ENCODE data around the gene PTCSC3.

Gene PTCSC3

GRCh38 chr14:36207500-36207899 is 31.0 kb upstream of the PTCSC3 start:
- DNase-seq (ENCODE audit: low spot score) (no peak), ATAC-seq (ENCODE audit: low read depth) (peak; percentile 66)
- Histone ChIP-seq H3K27me3 (ENCODE audit: insufficient read depth, poor library complexity, severe bottlenecking) (peaks cover 38% of the 10 kb centered on the region), H3K4me1 (ENCODE audit: insufficient read depth, poor library complexity, severe bottlenecking) (no peaks in the 10 kb centered on the region), H3K9me3 (ENCODE audit: severe bottlenecking) (peaks cover 3% of the 10 kb centered on the region), H3K4me3 (ENCODE audit: severe bottlenecking) (no peak overlapping the region), H3K36me3 (ENCODE audit: low read depth) (no peaks in the 10 kb centered on the region), H3K27ac (ENCODE audit: poor library complexity, severe bottlenecking) (no peak overlapping the region)
- TF ChIP-seq, protein P1, sequence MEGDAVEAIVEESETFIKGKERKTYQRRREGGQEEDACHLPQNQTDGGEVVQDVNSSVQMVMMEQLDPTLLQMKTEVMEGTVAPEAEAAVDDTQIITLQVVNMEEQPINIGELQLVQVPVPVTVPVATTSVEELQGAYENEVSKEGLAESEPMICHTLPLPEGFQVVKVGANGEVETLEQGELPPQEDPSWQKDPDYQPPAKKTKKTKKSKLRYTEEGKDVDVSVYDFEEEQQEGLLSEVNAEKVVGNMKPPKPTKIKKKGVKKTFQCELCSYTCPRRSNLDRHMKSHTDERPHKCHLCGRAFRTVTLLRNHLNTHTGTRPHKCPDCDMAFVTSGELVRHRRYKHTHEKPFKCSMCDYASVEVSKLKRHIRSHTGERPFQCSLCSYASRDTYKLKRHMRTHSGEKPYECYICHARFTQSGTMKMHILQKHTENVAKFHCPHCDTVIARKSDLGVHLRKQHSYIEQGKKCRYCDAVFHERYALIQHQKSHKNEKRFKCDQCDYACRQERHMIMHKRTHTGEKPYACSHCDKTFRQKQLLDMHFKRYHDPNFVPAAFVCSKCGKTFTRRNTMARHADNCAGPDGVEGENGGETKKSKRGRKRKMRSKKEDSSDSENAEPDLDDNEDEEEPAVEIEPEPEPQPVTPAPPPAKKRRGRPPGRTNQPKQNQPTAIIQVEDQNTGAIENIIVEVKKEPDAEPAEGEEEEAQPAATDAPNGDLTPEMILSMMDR (IDR thresholded peaks at IDR 0.05; ENCODE audit: poor library complexity, severe bottlenecking), result peak; percentile 70

- Histone ChIP-seq H3K27me3 (ENCODE audit: insufficient read depth, poor library complexity, severe bottlenecking) (peaks cover 38% of the 10 kb centered on the region), H3K9me3 (ENCODE audit: severe bottlenecking) (peaks cover 3% of the 10 kb centered on the region), H3K36me3 (ENCODE audit: low read depth) (no peaks in the 10 kb centered on the region), H3K4me3 (ENCODE audit: severe bottlenecking) (no peak overlapping the region), H3K27ac (ENCODE audit: poor library complexity, severe bottlenecking) (no peak overlapping the region), H3K4me1 (ENCODE audit: insufficient read depth, poor library complexity, severe bottlenecking) (no peaks in the 10 kb centered on the region)
- ATAC-seq (ENCODE audit: low read depth), result no peak
- no peak for DNase-seq (ENCODE audit: low spot score)
- TF ChIP-seq, protein P1 (IDR thresholded peaks at IDR 0.05; ENCODE audit: poor library complexity, severe bottlenecking), result no peak
These were observed 28.0 kb upstream of the PTCSC3 start for GRCh38 chr14:36204461-36205073.

DNA sequence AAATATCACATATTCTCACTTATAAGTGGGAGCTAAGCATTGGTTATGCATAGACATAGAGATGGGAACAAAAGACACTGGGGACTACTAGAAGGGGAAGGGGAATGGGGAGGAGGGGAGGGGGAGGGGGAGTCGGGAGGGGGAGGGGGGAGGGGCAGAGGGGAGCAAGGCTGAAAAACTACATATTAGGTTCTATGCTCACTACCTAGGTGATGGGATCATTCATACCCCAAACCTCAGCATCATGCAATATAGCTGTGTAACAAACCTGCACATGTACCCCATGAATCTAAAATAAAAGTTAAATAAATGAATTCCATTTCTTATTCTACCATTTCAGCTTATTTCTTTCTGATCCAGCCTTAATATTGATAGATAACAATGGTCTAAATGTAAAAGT is 21.9 kb upstream of the PTCSC3 start:
- no peak overlapping the region for H3K27ac ChIP-seq (ENCODE audit: poor library complexity, severe bottlenecking)
- TF ChIP-seq, protein P1 (IDR thresholded peaks at IDR 0.05; ENCODE audit: poor library complexity, severe bottlenecking), result no peak
- H3K9me3 ChIP-seq (ENCODE audit: severe bottlenecking), result peaks cover 3% of the 10 kb centered on the region
- no peaks in the 10 kb centered on the region for H3K4me1 ChIP-seq (ENCODE audit: insufficient read depth, poor library complexity, severe bottlenecking)
- peaks cover 10% of the 10 kb centered on the region for H3K27me3 ChIP-seq (ENCODE audit: insufficient read depth, poor library complexity, severe bottlenecking)
- no peaks in the 10 kb centered on the region for H3K36me3 ChIP-seq (ENCODE audit: low read depth)
- DNase-seq (ENCODE audit: low spot score), result no peak
- ATAC-seq (ENCODE audit: low read depth), result no peak
- H3K4me3 ChIP-seq (ENCODE audit: severe bottlenecking), result no peak overlapping the region

- ATAC-seq (ENCODE audit: low read depth) (no peak), DNase-seq (ENCODE audit: low spot score) (no peak)
- H3K27ac ChIP-seq (ENCODE audit: poor library complexity, severe bottlenecking), result no peak overlapping the region
- H3K4me3 ChIP-seq (ENCODE audit: severe bottlenecking), result no peak overlapping the region
- no peaks in the 10 kb centered on the region for H3K36me3 ChIP-seq (ENCODE audit: low read depth)
- no peaks in the 10 kb centered on the region for H3K4me1 ChIP-seq (ENCODE audit: insufficient read depth, poor library complexity, severe bottlenecking)
- H3K9me3 ChIP-seq (ENCODE audit: severe bottlenecking), result no peaks in the 10 kb centered on the region
- TF ChIP-seq, protein P1 (IDR thresholded peaks at IDR 0.05; ENCODE audit: poor library complexity, severe bottlenecking), result no peak
- H3K27me3 ChIP-seq (ENCODE audit: insufficient read depth, poor library complexity, severe bottlenecking), result peaks cover 17% of the 10 kb centered on the region
These were observed 18.1 kb upstream of the PTCSC3 start for GRCh38 chr14:36194663-36195062.

DNA sequence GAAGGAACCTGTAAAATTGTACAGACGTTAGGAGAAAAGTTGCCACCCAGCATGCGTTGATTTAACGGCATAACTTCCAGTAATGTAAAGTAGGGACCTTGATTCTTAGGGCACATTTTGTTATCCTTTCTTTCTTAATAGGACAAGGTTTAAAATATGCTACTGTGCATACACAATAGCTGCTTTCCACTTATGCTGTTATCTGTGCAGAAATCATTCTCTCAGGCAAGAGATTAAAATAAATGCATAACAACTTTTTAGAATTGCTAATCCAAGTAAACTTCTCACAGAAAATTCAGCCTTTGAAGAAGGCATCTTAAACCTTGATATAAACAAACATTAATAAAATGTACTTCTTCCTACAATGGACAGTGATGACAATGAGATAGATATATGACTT is 16.0 kb upstream of the PTCSC3 start:
- ATAC-seq (ENCODE audit: low read depth) (no peak), DNase-seq (ENCODE audit: low spot score) (no peak)
- H3K4me1 ChIP-seq (ENCODE audit: insufficient read depth, poor library complexity, severe bottlenecking), result no peaks in the 10 kb centered on the region
- H3K27ac ChIP-seq (ENCODE audit: poor library complexity, severe bottlenecking), result no peak overlapping the region
- TF ChIP-seq, protein P1 (IDR thresholded peaks at IDR 0.05; ENCODE audit: poor library complexity, severe bottlenecking), result no peak
- H3K4me3 ChIP-seq (ENCODE audit: severe bottlenecking), result no peak overlapping the region
- no peaks in the 10 kb centered on the region for H3K9me3 ChIP-seq (ENCODE audit: severe bottlenecking)
- H3K36me3 ChIP-seq (ENCODE audit: low read depth), result no peaks in the 10 kb centered on the region
- peaks cover 11% of the 10 kb centered on the region for H3K27me3 ChIP-seq (ENCODE audit: insufficient read depth, poor library complexity, severe bottlenecking)

Data from RWPE2 (cell line).